Measurements from ENCODE around the gene STIP1.

DNA sequence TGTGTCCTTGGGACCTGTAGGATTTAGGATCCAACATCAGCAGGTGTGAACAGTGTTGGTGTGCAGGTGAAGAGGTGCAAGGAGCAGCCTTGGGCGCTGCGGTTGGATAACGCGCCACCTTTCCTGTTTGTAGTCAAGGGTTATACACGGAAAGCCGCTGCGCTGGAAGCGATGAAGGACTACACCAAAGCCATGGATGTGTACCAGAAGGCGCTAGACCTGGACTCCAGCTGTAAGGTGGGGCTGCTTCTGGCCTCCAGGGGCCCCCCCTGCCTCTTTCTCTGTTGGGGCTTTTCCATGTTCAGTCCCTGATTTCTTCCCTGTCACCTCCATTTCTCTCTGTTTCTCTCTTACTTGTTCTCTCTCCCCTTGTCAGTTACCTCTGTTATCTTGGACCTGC, 17.0 kb downstream of the STIP1 start:
- TF ChIP-seq, protein P1, sequence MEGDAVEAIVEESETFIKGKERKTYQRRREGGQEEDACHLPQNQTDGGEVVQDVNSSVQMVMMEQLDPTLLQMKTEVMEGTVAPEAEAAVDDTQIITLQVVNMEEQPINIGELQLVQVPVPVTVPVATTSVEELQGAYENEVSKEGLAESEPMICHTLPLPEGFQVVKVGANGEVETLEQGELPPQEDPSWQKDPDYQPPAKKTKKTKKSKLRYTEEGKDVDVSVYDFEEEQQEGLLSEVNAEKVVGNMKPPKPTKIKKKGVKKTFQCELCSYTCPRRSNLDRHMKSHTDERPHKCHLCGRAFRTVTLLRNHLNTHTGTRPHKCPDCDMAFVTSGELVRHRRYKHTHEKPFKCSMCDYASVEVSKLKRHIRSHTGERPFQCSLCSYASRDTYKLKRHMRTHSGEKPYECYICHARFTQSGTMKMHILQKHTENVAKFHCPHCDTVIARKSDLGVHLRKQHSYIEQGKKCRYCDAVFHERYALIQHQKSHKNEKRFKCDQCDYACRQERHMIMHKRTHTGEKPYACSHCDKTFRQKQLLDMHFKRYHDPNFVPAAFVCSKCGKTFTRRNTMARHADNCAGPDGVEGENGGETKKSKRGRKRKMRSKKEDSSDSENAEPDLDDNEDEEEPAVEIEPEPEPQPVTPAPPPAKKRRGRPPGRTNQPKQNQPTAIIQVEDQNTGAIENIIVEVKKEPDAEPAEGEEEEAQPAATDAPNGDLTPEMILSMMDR (IDR thresholded peaks at IDR 0.05; ENCODE audit: low read length): no peak
- TF ChIP-seq EZH2 (IDR thresholded peaks at IDR 0.05; ENCODE audit: borderline replicate concordance, low read length): no peak

Data from OCI-LY1 (cell line).